Heart right ventricle (tissue), 16 donors: ENCODE results near the gene DOCK2. TPM values are rescaled to one million over a fixed set of nuclear protein-coding genes. Genes with fewer than 3 reads are reported as not detected.

Source experiments
- ATAC-seq, 8 donors: fragments of 200-7000 bp; cut with Tn5 transposase; one replicate each; pipeline ENCODE4 v1.9.1; 2020; ENCODE audit warnings: mild to moderate bottlenecking in 8 of 8, moderate library complexity in 8 of 8, moderate number of reproducible peaks in 1 of 8
- DNase-seq, 2 donors: peaks; one replicate each; pipeline ENCODE4 v3.0.0-alpha.2; 2020
- H3K27ac ChIP-seq, 10 donors: fragments of 200-600 bp; sonication (generic) in 2 of 10; one replicate each; pipeline versions ENCODE4 v1.5.0 to v1.8.0; 2020 to 2022; ENCODE audit warnings: mild to moderate bottlenecking in 3 of 10
- H3K27me3 ChIP-seq, 7 donors: fragments of 200-600 bp; one replicate each; pipeline ENCODE4 v1.8.0; 2021 to 2022; ENCODE audit warnings: mild to moderate bottlenecking in 2 of 7
- H3K36me3 ChIP-seq, 9 donors: fragments of 200-600 bp; sonication (generic) in 1 of 9; one replicate each; pipeline versions ENCODE4 v1.5.0 to v1.8.0; 2020 to 2022; ENCODE audit warnings: mild to moderate bottlenecking in 2 of 9
- H3K4me1 ChIP-seq, 9 donors: fragments of 200-600 bp; sonication (generic) in 1 of 9; one replicate each; pipeline versions ENCODE4 v1.5.0 to v1.8.0; 2020 to 2022; ENCODE audit warnings: mild to moderate bottlenecking in 4 of 9
- H3K4me3 ChIP-seq, 10 donors: fragments of 200-600 bp; sonication (generic) in 2 of 10; one replicate each; pipeline versions ENCODE4 v1.5.0 to v1.8.0; 2020 to 2022; ENCODE audit warnings: mild to moderate bottlenecking in 7 of 10, moderate library complexity in 2 of 10
- H3K9me3 ChIP-seq, 11 donors: fragments of 200-600 bp in 10 of 11; sonication (generic) in 2 of 11; one replicate each; pipeline versions ENCODE4 v1.5.0 to v1.8.0; 2013 to 2022; ENCODE audit warnings: mild to moderate bottlenecking in 2 of 11, control low read depth in 1 of 11, moderate library complexity in 1 of 11
- CTCF ChIP-seq, 9 donors: fragments of 200-600 bp; sonication (generic) in 2 of 9; IDR thresholded peaks; one replicate each; pipeline versions ENCODE4 v1.5.0 to v1.8.0; 2021 to 2022; ENCODE audit warnings: antibody characterized with exemption in 9 of 9, mild to moderate bottlenecking in 5 of 9, moderate library complexity in 1 of 9
- WGBS, 2 donors: extraction: QIAGEN DNeasy Blood & Tissue Kit; methylation state at CpG; one replicate each; pipeline ENCODE4 v1.1.7; 2013; ENCODE audit warnings: inconsistent platforms in 1 of 2; 5-methylcytosine and 5-hydroxymethylcytosine counted together
- intact Hi-C, 10 donors: fragments of 100-400 bp; cut with DNase I; formaldehyde crosslinking; loops; one replicate each; pipeline versions ENCODE4 v1.11.1 to v1.14.2; 2022
- polyA plus RNA-seq, 2 donors: library from polyadenylated mRNA; stranded (reverse); fragments of 200-250 nt; gene quantifications; one replicate each; pipeline ENCODE4 v1.2.3, GENCODE V29; 2013
- total RNA-seq, 10 donors: library from RNA; stranded (reverse); fragmentation: NEBNext Ultra II Directional in 3 of 10; extraction: Animal tissue kit (Norgen Biotek cat#: 25700) in 3 of 10; gene quantifications; one replicate each; pipeline versions ENCODE4 v1.2.1 to v1.2.4, GENCODE V29; 2021 to 2023
- donor health status: Arrhythmogenic right ventricular cardiomyopathy.
- donor health status: ischemic (EF 13 %, LVEDD 7.1; RV severe dilation, severe dysfunction).
- donor health status: healthy with polysubstance abuse.
- donor health status: DM: no; HTN: yes; CAD: no.
- donor health status: DM: no; HTN: no; CAD: no.
- donor health status: ischemic (EF 25% LVEDD 6.9; RV normal size, moderate dysfunction).
- donor health status: ischemic (EF 25% LVEDD 5.7; RV mildly dilated, moderate dysfunction).
- donor health status: healthy.
- donor health status: DM: yes; HTN: yes; CAD: no.
- donor health status: Ischemic cardiomyopathy.
- donor health status: ischemic (EF 35%, LVEDD 5.7; RV mildly dilated, moderate dysfunction).
- donor health status: nonischemic (EF 11% LVEDD 7.7; RV severe dilation, severe dysfunction).
- donor health status: DM: yes; HTN: yes; CAD: no.
- donor health status: PGD.
- donor health status: ischemic (EF 29% LVEDD 5.4; RV normal size, mild dysfunction).
- donor health status: nonischemic (EF 23%, LVEDD 6.1; RV moderate dilation, normal function).

The DOCK2 gene
- total and polyA plus RNA-seq, 12 donors: 1.2 to 24.6 (median 4.2) TPM

- intact Hi-C loops: no loop called here
- DNase-seq: no peak
- WGBS, 2 donors: 70 to 71% methylated on average over 3 of the region's 3 CpGs
Observed at GRCh38 chr5:170039830-170040229, 402.8 kb downstream of the DOCK2 start.

GRCh38 chr5:170046241-170046640, 409.2 kb downstream of the DOCK2 start:
- DNase-seq (no peak), ATAC-seq (peak in 2 of 8 donors; percentile 42 to 43)
- TF ChIP-seq CTCF (IDR thresholded peaks at IDR 0.05): no peak
- Histone ChIP-seq H3K9me3 (no peaks in the 10 kb centered on the region), H3K27ac (no peak overlapping the region), H3K36me3 (peaks cover 0 to 100% (median 0%) of the 10 kb centered on the region in 9 donors), H3K4me3 (no peak overlapping the region), H3K4me1 (no peaks in the 10 kb centered on the region), H3K27me3 (no peaks in the 10 kb centered on the region)
- intact Hi-C loops: no loop called here
- 35 to 69% methylated on average over 3 of the region's 3 CpGs for WGBS, 2 donors

More at GRCh38 chr5:170039830-170040229, 402.8 kb downstream of the DOCK2 start:
- H3K27me3 ChIP-seq: peaks cover 0 to 15% (median 0%) of the 10 kb centered on the region in 7 donors
- TF ChIP-seq CTCF (IDR thresholded peaks at IDR 0.05): no peak
- no peak overlapping the region for H3K4me3 ChIP-seq
- peaks cover 0 to 5% (median 0%) of the 10 kb centered on the region in 11 donors for H3K9me3 ChIP-seq
- no peak overlapping the region for H3K27ac ChIP-seq
- H3K36me3 ChIP-seq: peaks cover 0 to 84% (median 0%) of the 10 kb centered on the region in 9 donors
- ATAC-seq: no peak
- H3K4me1 ChIP-seq: no peaks in the 10 kb centered on the region

- no peak for TF ChIP-seq CTCF (IDR thresholded peaks at IDR 0.05)
Observed at GRCh38 chr5:170049713-170050112, 412.6 kb downstream of the DOCK2 start.

GRCh38 chr5:170053896-170054295, 416.8 kb downstream of the DOCK2 start:
- no peak for DNase-seq
- no peak for TF ChIP-seq CTCF (IDR thresholded peaks at IDR 0.05)
- no peak for ATAC-seq
- Histone ChIP-seq H3K36me3 (peaks cover 0 to 88% (median 0%) of the 10 kb centered on the region in 9 donors), H3K9me3 (peaks cover 0 to 4% (median 0%) of the 10 kb centered on the region in 11 donors), H3K27me3 (peaks cover 0 to 8% (median 0%) of the 10 kb centered on the region in 7 donors), H3K4me3 (no peak overlapping the region), H3K4me1 (no peaks in the 10 kb centered on the region), H3K27ac (no peak overlapping the region)
- intact Hi-C loops: no loop called here
- 58 to 71% methylated on average over 1 of the region's 1 CpG for WGBS, 2 donors

More at GRCh38 chr5:170049713-170050112, 412.6 kb downstream of the DOCK2 start:
- intact Hi-C loops: no loop called here
- H3K27ac ChIP-seq: no peak overlapping the region
- 74 to 77% methylated on average over 3 of the region's 3 CpGs for WGBS, 2 donors
- no peaks in the 10 kb centered on the region for H3K4me1 ChIP-seq
- no peaks in the 10 kb centered on the region for H3K27me3 ChIP-seq
- DNase-seq (no peak), ATAC-seq (no peak)
- peaks cover 0 to 89% (median 0%) of the 10 kb centered on the region in 9 donors for H3K36me3 ChIP-seq
- no peaks in the 10 kb centered on the region for H3K9me3 ChIP-seq
- no peak overlapping the region for H3K4me3 ChIP-seq
